Mesenchymal stem cell (in vitro differentiated cells and primary cell): ENCODE measurements around the gene CRNN. TPM values are rescaled to one million over a fixed set of nuclear protein-coding genes. Genes with fewer than 3 reads are reported as not detected.

ENCODE experiments used
- DNase-seq: peaks from one replicate; pipeline ENCODE4 v3.0.0-alpha.2; 2013
- H2AFZ ChIP-seq: one replicate; pipeline ENCODE4 v1.6.1; 2013; ENCODE audit warnings: low read depth, mild to moderate bottlenecking, control low read depth, inconsistent platforms, low read length, moderate library complexity
- H2AK5ac ChIP-seq: 2 replicates; pipeline ENCODE4 v1.6.1; 2013; ENCODE audit warnings: low read length, moderate library complexity, mild to moderate bottlenecking, inconsistent platforms; ENCODE audit not compliant: severe bottlenecking
- H2BK120ac ChIP-seq: one replicate; pipeline ENCODE4 v1.6.1; 2013; ENCODE audit warnings: low read depth, mild to moderate bottlenecking, inconsistent platforms, low read length, moderate library complexity
- H2BK12ac ChIP-seq, 2 experiments: one replicate each; pipeline ENCODE4 v1.6.1; 2013; ENCODE audit warnings: inconsistent platforms in 2 of 2, low read length in 2 of 2, mild to moderate bottlenecking in 2 of 2, moderate library complexity in 2 of 2, control low read depth in 1 of 2
- H2BK15ac ChIP-seq: one replicate; pipeline ENCODE4 v1.6.1; 2013; ENCODE audit warnings: mild to moderate bottlenecking, low read depth, inconsistent platforms; ENCODE audit not compliant: poor library complexity, severe bottlenecking
- H2BK5ac ChIP-seq: 2 replicates; pipeline ENCODE4 v1.6.1; 2013; ENCODE audit warnings: low read depth, mild to moderate bottlenecking, low read length, control low read depth, inconsistent platforms; ENCODE audit not compliant: poor library complexity, severe bottlenecking
- H3K14ac ChIP-seq, 2 experiments: one replicate each; pipeline ENCODE4 v1.6.1; 2013; ENCODE audit warnings: inconsistent platforms in 2 of 2, low read length in 2 of 2, control low read depth in 1 of 2, mild to moderate bottlenecking in 1 of 2, moderate library complexity in 1 of 2
- H3K18ac ChIP-seq, 2 experiments: one replicate each; pipeline ENCODE4 v1.6.1; 2013; ENCODE audit warnings: inconsistent platforms in 2 of 2, low read length in 2 of 2, control low read depth in 1 of 2, low read depth in 1 of 2, mild to moderate bottlenecking in 1 of 2
- H3K23ac ChIP-seq, 2 experiments: one replicate each; pipeline ENCODE4 v1.6.1; 2013; ENCODE audit warnings: inconsistent platforms in 2 of 2, low read length in 2 of 2, mild to moderate bottlenecking in 2 of 2, moderate library complexity in 2 of 2, control low read depth in 1 of 2
- H3K27ac ChIP-seq: 2 replicates; pipeline ENCODE4 v1.5.1; 2013; ENCODE audit warnings: mild to moderate bottlenecking, moderate library complexity, low read length, control low read depth, inconsistent platforms; ENCODE audit not compliant: poor library complexity, severe bottlenecking
- H3K27me3 ChIP-seq, 2 experiments: 2 replicates each; pipeline versions ENCODE4 v1.6.1 to v1.7.0; 2013; ENCODE audit warnings: low read length in 2 of 2, mild to moderate bottlenecking in 2 of 2, moderate library complexity in 2 of 2, control low read depth in 1 of 2, inconsistent platforms in 1 of 2; ENCODE audit not compliant: control insufficient read depth in 1 of 2, insufficient read depth in 1 of 2
- H3K36me3 ChIP-seq, 2 experiments: 2 replicates each; pipeline versions ENCODE4 v1.6.1 to v1.7.0; 2013; ENCODE audit warnings: low read length in 2 of 2, control low read depth in 1 of 2, inconsistent platforms in 1 of 2, low read depth in 1 of 2, mild to moderate bottlenecking in 1 of 2; ENCODE audit not compliant: insufficient read depth in 2 of 2, control insufficient read depth in 1 of 2
- H3K4ac ChIP-seq, 2 experiments: one replicate each; pipeline ENCODE4 v1.6.1; 2013; ENCODE audit warnings: inconsistent platforms in 2 of 2, low read length in 2 of 2, mild to moderate bottlenecking in 2 of 2, moderate library complexity in 2 of 2, control low read depth in 1 of 2, low read depth in 1 of 2
- H3K4me1 ChIP-seq: 2 replicates; pipeline ENCODE4 v1.6.1; 2013; ENCODE audit warnings: low read depth, low read length, control low read depth; ENCODE audit not compliant: control insufficient read depth, insufficient read depth
- H3K4me2 ChIP-seq: 2 replicates; pipeline ENCODE4 v1.6.1; 2013; ENCODE audit warnings: low read length, mild to moderate bottlenecking, inconsistent platforms; ENCODE audit not compliant: poor library complexity, severe bottlenecking
- H3K4me3 ChIP-seq, 2 experiments: 2 replicates each; pipeline versions ENCODE4 v1.5.1 to v1.7.0; 2013; ENCODE audit warnings: low read length in 2 of 2, mild to moderate bottlenecking in 2 of 2, control low read depth in 1 of 2, low read depth in 1 of 2; ENCODE audit not compliant: insufficient read depth in 1 of 2
- H3K79me1 ChIP-seq: replicated peaks from 2 replicates; pipeline ENCODE4 v1.6.1; 2013; ENCODE audit warnings: mild to moderate bottlenecking, control low read depth, low read length, inconsistent platforms; ENCODE audit not compliant: poor library complexity, severe bottlenecking
- H3K9ac ChIP-seq: 2 replicates; pipeline ENCODE4 v1.7.0; 2013; ENCODE audit warnings: mild to moderate bottlenecking, low read length, moderate library complexity
- H3K9me3 ChIP-seq: 2 replicates; pipeline ENCODE4 v1.7.0; 2013; ENCODE audit warnings: mild to moderate bottlenecking, low read length; ENCODE audit not compliant: control insufficient read depth
- H4K8ac ChIP-seq: one replicate; pipeline ENCODE4 v1.6.1; 2013; ENCODE audit warnings: inconsistent platforms, mild to moderate bottlenecking, low read length, moderate library complexity
- H4K91ac ChIP-seq: one replicate; pipeline ENCODE4 v1.6.1; 2013; ENCODE audit warnings: mild to moderate bottlenecking, low read length, inconsistent platforms
- WGBS: methylation state at CpG from one replicate; pipeline ENCODE4 v1.1.7; 2013; ENCODE audit warnings: mixed read lengths; 5-methylcytosine and 5-hydroxymethylcytosine counted together
- small RNA-seq: library from polyadenylated mRNA; stranded (forward); fragments of <200 nt; extraction: miRNeasy Mini kit (QIAGEN cat#:217004); gene quantifications from one replicate; pipeline ENCODE3, GENCODE V24; 2013; ENCODE audit warnings: low read depth

Gene CRNN

GRCh38 chr1:152372672-152373071, 41.4 kb downstream of the CRNN start:
- Histone ChIP-seq H2AK5ac (no peak overlapping the region), H4K8ac (no peak overlapping the region), H3K4ac (no peak overlapping the region), H2BK5ac (no peak overlapping the region), H2BK15ac (no peak overlapping the region), H3K4me1 (no peaks in the 10 kb centered on the region), H3K27ac (no peak overlapping the region), H3K23ac (no peak overlapping the region), H3K79me1 (no peaks in the 10 kb centered on the region), H2BK120ac (no peak overlapping the region), H3K9ac (no peak overlapping the region), H3K14ac (no peak overlapping the region), H4K91ac (no peak overlapping the region), H3K9me3 (peaks cover 18% of the 10 kb centered on the region), H3K18ac (no peak overlapping the region), H3K4me2 (no peak overlapping the region), H2BK12ac (no peak overlapping the region), H3K36me3 (no peaks in the 10 kb centered on the region), H3K4me3 (no peak overlapping the region), H3K27me3 (no peaks in the 10 kb centered on the region), H2AFZ (no peak overlapping the region)
- no peak for DNase-seq
- WGBS: no CpG with 5 or more reads among the region's 1 CpG

GRCh38 chr1:152367436-152367835, 46.6 kb downstream of the CRNN start:
- Histone ChIP-seq H4K8ac (no peak overlapping the region), H3K27ac (no peak overlapping the region), H3K79me1 (no peaks in the 10 kb centered on the region), H3K4me2 (no peak overlapping the region), H2BK120ac (no peak overlapping the region), H3K4me1 (no peaks in the 10 kb centered on the region), H3K9me3 (peaks cover 18% of the 10 kb centered on the region), H3K36me3 (no peaks in the 10 kb centered on the region), H3K18ac (no peak overlapping the region), H3K14ac (no peak overlapping the region), H3K9ac (no peak overlapping the region), H2BK12ac (no peak overlapping the region), H3K4ac (no peak overlapping the region), H2AFZ (no peak overlapping the region), H3K4me3 (no peak overlapping the region), H2BK5ac (no peak overlapping the region), H2BK15ac (no peak overlapping the region), H3K27me3 (no peaks in the 10 kb centered on the region), H3K23ac (no peak overlapping the region), H2AK5ac (no peak overlapping the region), H4K91ac (no peak overlapping the region)
- no peak for DNase-seq
- whole genome bisulfite sequencing: no CpG with 5 or more reads among the region's 1 CpG

- Histone ChIP-seq H2BK5ac (no peak within 1 kb of the TSS), H2BK12ac (no peak within 1 kb of the TSS), H2AFZ (no peak within 1 kb of the TSS), H4K8ac (no peak within 1 kb of the TSS), H3K27me3 (no peaks in the 10 kb centered on the region), H2BK15ac (no peak within 1 kb of the TSS), H3K18ac (no peak within 1 kb of the TSS), H3K79me1 (no peaks in the 10 kb centered on the region), H3K36me3 (no peaks in the 10 kb centered on the region), H2AK5ac (no peak within 1 kb of the TSS), H3K4me1 (no peaks in the 10 kb centered on the region), H3K9ac (no peak within 1 kb of the TSS), H3K4ac (no peak within 1 kb of the TSS), H2BK120ac (no peak within 1 kb of the TSS), H3K4me2 (no peak within 1 kb of the TSS), H3K23ac (no peak within 1 kb of the TSS), H3K27ac (no peak within 1 kb of the TSS), H3K9me3 (peaks cover 9% of the 10 kb centered on the region), H3K14ac (no peak within 1 kb of the TSS), H4K91ac (no peak within 1 kb of the TSS), H3K4me3 (no peak within 1 kb of the TSS)
- 50% methylated on average over 1 of the region's 2 CpGs for WGBS
- no peak for DNase-seq
Measured at GRCh38 chr1:152359906-152360305, 54.2 kb downstream of the CRNN start, which contains the start of gene FLG2. FLG2 (minus strand) TSS chr1:152360006; CDS start chr1:152358884, 1,122 bp downstream.

Small RNA genes within 50 kb of the gene (small RNA-seq; reads per million reads assigned to genes)
- not detected for gene HMGN3P1
